ENCODE data around the gene SLIT1.

GRCh38 chr10:97081621-97082235 lies 104.0 kb downstream of the SLIT1 start:
- no peak for TF ChIP-seq POLR2AphosphoS5 (IDR thresholded peaks at IDR 0.05; ENCODE audit: low read depth, low read length)
- TF ChIP-seq POLR2A (IDR thresholded peaks at IDR 0.05; ENCODE audit: low read depth, low read length): no peak
- TF ChIP-seq TAF1 (IDR thresholded peaks at IDR 0.05; ENCODE audit: borderline replicate concordance, low read depth, low read length): no peak

All from GM12892 (cell line).